Skin of body (tissue), 2 donors: ENCODE data around the gene FBXO21. TPM values are rescaled to one million over a fixed set of nuclear protein-coding genes. Genes with fewer than 3 reads are reported as not detected.

Experiments used
- DNase-seq: peaks from one replicate; lab custom pipeline; 2025; lab: John Stamatoyannopoulos, UW
- total RNA-seq: library from RNA; depleted of rRNA; stranded (reverse); fragments of >200 nt; gene quantifications from one replicate; pipeline ENCODE4 v1.2.3, GENCODE V29; 2014

Gene FBXO21
- total RNA-seq, 1 donor from 2014 or later = 58.3 TPM

- no peak for DNase-seq
Observed at GRCh38 chr12:117165342-117165741, 24.9 kb downstream of the FBXO21 start.

DNA sequence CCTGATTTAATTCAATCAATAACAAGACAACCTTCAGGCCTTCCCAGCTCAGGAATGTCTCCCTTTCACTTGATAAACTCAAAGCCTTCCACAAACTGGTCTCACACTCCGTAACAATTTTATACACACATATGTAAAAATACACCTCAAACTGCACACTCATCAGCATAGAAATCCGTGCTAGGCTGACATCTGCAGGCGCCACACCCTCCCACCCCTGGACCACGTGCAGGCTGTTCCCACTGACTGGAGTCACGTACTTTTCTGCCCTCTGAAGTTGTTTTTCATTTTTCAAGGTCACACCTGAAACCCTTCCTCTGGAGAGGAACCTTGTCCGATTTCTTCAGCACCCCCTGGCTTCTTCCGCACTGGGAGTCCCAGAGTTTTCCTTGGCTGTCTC is 27.6 kb downstream of the FBXO21 start:
- no peak for DNase-seq

- DNase-seq = no peak
Observed at GRCh38 chr12:117162167-117162539, 28.1 kb downstream of the FBXO21 start.

- no peak for DNase-seq
Observed at GRCh38 chr12:117161460-117162166, 28.7 kb downstream of the FBXO21 start.

DNA sequence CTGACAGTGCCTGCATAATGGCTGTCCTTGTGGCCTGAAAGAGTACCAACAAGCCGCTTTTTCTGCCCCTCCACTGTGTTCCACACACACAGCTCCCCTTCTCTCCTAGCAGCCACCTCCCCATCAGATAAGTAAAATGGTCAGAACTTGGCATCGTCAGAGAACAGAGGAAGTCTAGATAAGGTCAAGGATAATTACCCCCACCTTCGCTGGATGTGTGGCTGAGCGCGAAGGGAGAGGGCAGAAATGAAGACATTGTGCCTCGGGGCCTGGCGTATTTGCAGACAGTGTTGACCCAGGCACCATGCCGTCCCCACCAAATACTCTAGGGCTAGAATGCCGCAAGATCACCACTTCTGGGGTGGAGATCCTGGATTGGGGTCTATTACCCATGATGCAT is 30.6 kb downstream of the FBXO21 start:
- DNase-seq = no peak

- DNase-seq = no peak
Observed at GRCh38 chr12:117158911-117159553, 31.2 kb downstream of the FBXO21 start.

DNA sequence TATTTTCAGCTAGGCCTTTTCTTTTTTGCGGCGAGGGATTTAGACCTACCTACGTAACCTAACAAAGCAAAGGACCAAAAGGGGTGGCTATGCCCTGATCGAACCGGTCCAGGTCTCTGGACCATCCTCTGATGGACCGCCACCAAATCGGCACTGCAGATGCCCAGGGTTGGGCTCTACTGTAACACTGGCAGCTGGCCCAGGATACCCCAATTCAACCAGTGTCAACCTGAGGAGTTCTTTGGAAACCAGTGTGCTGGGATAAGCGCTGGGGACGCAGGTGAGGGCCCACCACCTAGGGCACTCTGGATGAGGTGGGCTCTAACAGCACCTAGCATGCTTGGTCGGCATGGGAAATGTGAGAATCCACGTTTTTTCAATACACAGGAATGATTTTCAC is 32.2 kb downstream of the FBXO21 start:
- no peak for DNase-seq

DNA sequence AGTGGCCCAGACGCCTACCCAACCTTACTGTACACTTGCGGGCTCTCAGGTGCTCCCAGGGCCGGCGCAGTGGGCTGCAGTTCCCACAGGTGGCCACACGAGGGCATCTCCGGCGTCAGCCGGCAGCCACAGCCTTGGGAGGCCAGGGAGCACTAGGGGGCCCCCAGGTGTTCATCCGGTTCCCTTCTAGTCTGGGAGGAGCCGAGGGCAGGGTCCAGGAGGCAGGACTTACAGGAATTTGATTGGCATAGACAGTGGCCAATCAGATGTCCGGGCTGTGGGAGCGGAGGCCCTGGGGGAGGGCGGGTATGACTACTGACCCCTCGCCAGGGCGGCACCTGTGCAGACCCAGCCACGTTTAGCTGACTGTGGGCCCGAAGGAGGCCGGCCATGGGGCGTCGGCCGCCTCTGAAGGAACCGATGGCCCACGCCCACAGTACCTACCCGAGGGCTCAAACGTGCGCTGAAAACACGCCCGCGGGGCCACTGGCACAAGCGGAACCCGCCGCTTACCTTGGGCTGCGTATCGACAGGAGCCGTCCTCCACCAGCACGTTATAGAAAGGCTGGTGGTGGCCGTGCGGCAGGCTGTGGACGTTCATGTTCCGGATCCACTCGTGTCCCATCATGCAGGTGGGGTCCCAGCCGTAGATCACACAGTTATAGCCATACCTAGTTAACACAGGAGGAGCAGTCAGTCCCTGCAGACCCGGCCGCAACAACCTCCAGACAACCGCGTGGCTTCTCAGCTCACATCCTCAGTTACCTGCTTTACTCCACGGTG is 34.8 kb downstream of the FBXO21 start:
- no peak for DNase-seq

DNA sequence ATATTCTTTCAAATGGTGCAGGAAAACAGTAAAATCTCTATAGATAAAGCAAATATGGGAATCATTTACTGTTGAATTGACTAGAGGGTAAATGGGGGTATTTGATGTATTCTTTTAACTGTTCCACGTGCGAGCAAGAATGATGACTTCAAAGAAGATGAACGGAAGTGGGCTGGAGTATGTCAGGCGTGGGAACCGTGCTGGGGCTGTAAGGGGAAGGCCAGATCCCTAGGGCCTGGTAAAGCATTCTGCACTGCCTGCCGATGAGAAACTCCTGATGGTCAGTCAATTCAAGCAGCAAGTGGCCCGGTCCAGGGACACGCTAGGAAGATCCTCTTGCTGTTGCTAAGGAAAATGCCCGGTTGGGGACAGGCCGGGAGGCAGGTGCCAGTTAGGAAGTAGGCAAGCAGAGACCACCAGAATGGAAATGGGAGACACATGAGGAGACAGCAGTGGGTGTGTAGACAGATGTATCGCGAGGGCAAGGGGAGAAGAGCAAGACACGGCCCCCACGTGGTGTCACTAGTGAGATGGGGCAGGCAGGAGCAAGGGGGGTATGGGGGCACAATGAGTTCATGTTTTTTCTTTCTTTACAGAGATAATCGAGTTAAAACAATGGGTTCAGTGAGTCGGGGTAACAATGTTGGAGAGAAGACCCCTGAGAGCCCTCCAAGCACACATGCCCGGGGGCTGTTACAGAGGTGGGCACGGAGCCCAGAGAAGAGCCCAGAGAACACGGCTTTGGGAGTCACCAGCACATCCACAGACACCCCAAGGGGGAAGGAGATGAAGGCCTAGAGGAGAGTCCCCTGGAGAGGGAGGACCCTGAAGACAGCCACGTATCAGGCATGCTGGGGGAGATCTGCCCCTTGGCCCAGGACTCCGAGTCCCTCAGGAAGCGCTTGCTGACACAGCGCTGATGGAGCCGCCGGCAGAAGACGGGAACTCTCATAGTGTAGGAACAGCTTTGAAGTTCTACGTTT is 37.2 kb downstream of the FBXO21 start:
- DNase-seq = no peak

- DNase-seq = no peak
Observed at GRCh38 chr12:117151403-117152031, 38.8 kb downstream of the FBXO21 start.

DNA sequence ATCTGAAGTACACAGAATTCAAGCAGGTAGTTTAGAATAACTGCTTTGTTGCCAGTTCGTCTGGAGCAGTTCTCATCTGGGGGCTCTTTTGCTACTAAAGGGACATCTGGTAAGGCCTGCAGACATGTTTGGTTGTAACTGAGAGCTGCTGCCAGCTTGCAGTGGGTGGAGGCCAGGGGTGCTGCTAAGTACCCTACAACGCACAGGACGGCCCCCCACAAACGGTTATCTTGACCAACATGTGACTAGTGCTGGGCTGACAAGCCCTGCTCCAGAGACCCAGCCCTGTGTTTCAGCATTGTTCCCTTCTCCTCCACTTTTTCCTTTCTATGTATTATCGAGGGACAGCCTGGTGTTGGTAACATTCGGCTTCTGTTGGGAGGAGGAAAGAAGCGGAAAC is 40.8 kb downstream of the FBXO21 start:
- DNase-seq = no peak

DNA sequence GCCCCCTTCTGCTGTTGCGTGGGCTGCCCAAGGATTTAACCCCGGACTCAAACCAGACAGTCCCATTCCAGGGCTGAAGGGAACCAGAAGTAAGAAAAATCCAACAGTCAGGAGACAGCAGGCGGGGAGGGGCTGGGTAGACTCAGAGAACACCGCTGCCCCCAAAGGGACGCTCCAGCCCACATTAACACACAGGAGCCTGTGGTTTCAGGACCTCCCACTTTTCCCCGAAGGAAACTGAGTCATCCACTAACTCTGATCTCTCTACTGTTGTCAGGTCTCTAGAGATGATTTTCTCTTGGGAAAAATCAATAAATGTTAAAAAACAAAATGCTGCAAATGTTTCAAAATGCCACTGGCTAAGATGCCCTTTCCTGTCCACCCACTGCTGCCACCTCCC is 41.6 kb downstream of the FBXO21 start:
- DNase-seq = no peak

- DNase-seq = no peak
Observed at GRCh38 chr12:117147639-117148038, 42.6 kb downstream of the FBXO21 start.

DNA sequence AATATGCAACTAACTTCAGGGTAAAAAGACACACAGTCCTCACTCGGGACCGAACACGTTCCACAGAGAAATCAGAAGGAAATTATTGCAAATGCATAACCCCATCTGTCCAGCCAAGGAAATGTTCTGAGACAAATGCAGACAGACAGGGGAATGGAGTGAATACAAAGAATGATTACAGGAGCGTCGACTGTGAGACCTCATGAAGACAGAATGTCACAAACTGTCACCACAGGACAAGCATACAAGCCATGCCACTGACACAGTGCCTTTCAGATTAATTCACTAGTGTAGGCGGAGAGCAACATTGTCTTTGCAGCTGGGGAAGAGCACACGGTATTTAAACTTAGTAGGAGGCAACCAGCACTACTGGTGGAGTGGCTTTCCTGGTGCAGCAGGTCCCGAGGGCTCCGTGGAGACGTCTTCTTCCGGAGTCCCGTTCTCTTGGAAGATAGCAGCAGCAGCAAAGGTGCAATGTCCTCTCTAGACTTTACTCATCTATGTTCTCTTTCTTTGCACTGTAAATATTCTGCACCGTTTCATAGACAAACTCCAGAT is 44.6 kb downstream of the FBXO21 start:
- DNase-seq = no peak

DNA sequence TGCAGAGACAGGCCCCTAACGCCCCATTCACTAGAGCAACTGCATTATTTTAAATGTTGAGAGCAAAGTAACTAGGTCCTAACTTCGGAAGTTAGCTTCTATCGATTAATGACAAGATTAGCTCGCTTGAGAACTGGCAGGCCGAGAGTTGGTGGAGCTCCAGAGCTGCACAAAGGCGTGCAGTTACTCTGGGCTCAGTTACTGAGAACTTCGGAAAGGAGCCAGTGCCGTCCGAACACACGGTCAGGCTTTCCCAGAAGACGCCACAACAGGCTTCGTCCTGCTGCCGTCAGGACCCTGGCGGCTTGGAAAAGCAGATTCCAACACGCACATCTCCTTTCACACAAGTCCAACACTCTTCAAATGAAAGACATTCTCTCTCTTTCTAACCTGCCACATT is 45.7 kb downstream of the FBXO21 start:
- no peak for DNase-seq

DNA sequence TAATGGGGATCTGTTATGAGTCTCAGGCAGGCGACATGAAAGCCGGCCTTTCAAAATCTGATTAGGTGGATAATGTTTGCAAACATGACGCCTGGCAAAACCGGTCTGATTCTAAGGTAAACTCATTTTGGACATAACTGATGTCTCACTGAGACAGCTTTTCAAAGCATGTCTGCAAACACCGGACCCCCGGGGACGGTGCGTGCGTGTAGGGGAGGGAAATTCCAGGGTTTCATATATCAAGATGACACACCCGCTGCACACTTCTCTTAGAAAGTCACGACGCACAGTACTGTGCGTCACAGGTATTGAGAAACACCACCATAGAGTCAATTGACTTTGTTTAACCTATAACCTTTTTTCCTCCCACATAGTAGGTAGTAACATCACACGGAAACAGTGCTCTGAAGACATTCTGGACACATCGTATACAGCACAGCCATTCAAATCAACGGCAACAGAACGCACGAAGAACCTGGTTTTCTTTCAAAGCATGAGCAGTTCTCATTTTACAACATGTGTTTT is 47.2 kb downstream of the FBXO21 start:
- no peak for DNase-seq

DNA sequence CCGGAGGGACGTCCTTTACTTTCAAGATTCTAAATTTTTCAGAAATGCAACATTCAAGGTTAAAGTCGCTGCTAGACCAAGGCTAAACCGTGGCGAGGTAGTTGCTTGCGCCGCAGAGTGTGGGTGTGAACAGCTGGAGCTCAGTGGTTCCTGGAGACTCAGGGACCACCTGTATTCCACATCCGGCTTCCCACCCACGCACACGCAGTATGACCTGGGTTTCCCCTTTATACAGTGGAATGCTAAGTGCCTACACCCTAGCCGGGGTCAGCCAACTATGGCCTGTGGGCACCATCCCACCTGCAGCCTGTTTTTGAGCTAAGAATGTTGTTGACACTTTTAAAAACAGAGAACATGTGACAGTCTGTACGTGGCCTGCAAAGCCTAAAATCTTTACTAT is 48.2 kb downstream of the FBXO21 start:
- no peak for DNase-seq

DNA sequence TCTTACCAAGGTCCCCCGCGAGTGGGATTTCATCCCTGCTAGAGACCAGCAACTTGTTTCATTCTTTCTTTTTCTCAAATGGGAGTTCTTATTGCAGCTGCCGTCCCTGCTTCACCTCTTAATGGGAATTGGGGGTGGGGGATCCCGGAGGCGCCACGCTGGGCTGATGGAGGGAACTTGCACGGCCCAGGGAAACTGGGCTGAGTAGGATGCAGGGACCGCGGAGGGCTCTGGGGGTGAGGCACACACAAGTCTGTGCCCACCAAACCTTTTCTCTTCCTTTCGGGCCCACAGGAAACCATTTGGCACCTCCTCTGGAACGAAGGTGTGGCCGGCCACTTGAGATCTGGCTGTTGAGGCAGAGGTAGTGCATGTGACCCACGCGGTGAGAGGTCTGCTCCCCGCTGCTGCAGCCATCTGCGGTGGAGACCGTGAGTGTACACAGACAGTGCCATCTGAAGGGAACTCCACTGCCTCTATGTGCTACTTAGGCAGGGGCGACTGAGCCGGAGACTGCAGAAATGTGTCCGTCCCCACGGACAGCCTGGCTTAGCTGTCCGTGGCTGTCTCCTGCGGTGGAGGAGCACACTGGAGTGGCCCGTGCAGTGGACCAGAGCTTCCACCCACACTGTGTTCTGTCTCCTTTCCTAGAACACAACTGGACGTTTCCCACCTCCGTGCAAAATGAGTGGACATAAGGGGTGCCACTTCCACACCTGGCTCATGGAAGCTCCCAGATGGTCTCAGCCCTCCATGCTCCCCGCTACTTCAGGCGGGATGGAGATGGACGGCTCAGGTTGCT is 49.0 kb downstream of the FBXO21 start:
- no peak for DNase-seq

DNA sequence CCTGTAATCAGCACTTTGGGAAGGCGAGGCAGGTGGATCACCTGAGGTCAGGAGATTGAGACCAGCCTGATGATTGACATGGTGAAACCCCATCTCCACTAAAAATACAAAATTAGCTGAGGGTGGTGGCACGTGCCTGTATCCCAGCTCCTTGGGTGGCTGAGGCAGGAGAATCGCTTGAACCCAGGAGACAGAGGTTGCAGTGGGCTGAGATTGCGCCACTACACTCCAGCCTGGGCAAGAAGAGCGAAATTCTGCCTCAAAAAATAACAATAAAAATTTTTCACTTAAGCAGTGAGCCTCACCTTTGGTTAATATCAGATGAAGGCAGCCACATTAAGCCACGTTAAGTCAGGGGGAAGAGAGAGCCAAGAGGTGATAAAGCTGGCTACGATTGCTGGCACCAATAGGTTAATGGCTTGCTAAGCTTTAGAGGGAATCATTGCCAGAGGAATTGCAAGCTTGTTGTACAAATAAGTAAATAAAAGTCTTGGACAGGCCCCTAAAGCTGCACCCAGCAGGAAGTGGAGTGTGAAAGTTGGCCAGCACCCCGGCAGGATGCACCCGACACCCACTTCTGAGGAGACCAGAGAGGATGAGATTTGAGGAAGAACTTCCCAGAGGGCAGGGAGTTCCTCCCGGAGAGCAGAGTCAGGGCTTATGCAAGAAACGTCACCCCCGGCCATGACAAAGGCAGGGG is 49.7 kb downstream of the FBXO21 start:
- no peak for DNase-seq
